WTC11 (cell line): Measurements from ENCODE around the gene CCDC201. TPM values are rescaled to one million over a fixed set of nuclear protein-coding genes. Genes with fewer than 3 reads are reported as not detected.

Experiments
- ATAC-seq: fragments of 200-7000 bp; cut with Tn5 transposase; 2 replicates; pipeline ENCODE4 v1.10.0; 2021; ENCODE audit warnings: mild to moderate bottlenecking, moderate library complexity
- CTCF ChIA-PET: fragments of 300-600 bp; sonication (Branson Sonifier 250); formaldehyde crosslinking; loops from one replicate; lab custom pipeline; 2021; ENCODE audit warnings: antibody characterized with exemption; lab: Charles Lee
- POLR2A ChIA-PET: fragments of 350-600 bp; sonication (Branson Sonifier 250); formaldehyde crosslinking; loops from one replicate; lab custom pipeline; 2021; ENCODE audit warnings: antibody characterized with exemption; lab: Charles Lee
- DNase-seq: peaks from one replicate; pipeline ENCODE4 v3.0.0; 2021; ENCODE audit warnings: low spot score
- H3K27ac Mint-ChIP-seq: 2 replicates; pipeline ENCODE4 v1.8.0; 2021; ENCODE audit warnings: mixed read lengths
- H3K27me3 Mint-ChIP-seq: 2 replicates; pipeline ENCODE4 v1.8.0; 2021; ENCODE audit warnings: low read depth, mild to moderate bottlenecking, moderate library complexity, mixed read lengths
- H3K36me3 Mint-ChIP-seq: 2 replicates; pipeline ENCODE4 v1.8.0; 2021; ENCODE audit warnings: mixed read lengths
- H3K4me1 Mint-ChIP-seq: 2 replicates; pipeline ENCODE4 v1.8.0; 2022; ENCODE audit warnings: mixed read lengths
- H3K4me3 Mint-ChIP-seq: 2 replicates; pipeline ENCODE4 v1.8.0; 2021; ENCODE audit warnings: mild to moderate bottlenecking, moderate library complexity, mixed read lengths
- H3K9me3 Mint-ChIP-seq: 2 replicates; pipeline ENCODE4 v1.8.0; 2021; ENCODE audit warnings: mixed read lengths
- FOXP1 ChIP-seq: sonication (generic); formaldehyde crosslinking; IDR thresholded peaks from 2 replicates; pipeline ENCODE4 v1.8.0; 2022; ENCODE audit warnings: missing genetic modification reagents, mild to moderate bottlenecking, moderate library complexity, borderline replicate concordance
- IRF2 ChIP-seq: sonication (generic); formaldehyde crosslinking; IDR thresholded peaks from 2 replicates; pipeline ENCODE4 v1.8.0; 2022; ENCODE audit warnings: low read depth, missing genetic modification reagents, borderline replicate concordance
- OVOL2 ChIP-seq: fragments of 250-450 bp; sonication (Bioruptor Pico); IDR thresholded peaks from 2 replicates; pipeline ENCODE4 v1.9.0; 2021; ENCODE audit warnings: mild to moderate bottlenecking, borderline replicate concordance
- TCF7 ChIP-seq: sonication (generic); formaldehyde crosslinking; IDR thresholded peaks from 2 replicates; pipeline ENCODE4 v1.8.0; 2022; ENCODE audit warnings: mild to moderate bottlenecking, low read depth, missing genetic modification reagents, moderate library complexity
- TEAD1 ChIP-seq: sonication (generic); formaldehyde crosslinking; IDR thresholded peaks from 2 replicates; pipeline ENCODE4 v1.8.0; 2022; ENCODE audit warnings: mild to moderate bottlenecking, missing genetic modification reagents
- ZBTB21 ChIP-seq: sonication (generic); formaldehyde crosslinking; IDR thresholded peaks from 2 replicates; pipeline ENCODE4 v1.8.1; 2023; ENCODE audit warnings: mild to moderate bottlenecking, missing genetic modification reagents, borderline replicate concordance
- ZNF121 ChIP-seq: sonication (generic); formaldehyde crosslinking; IDR thresholded peaks from 2 replicates; pipeline ENCODE4 v1.8.0; 2023; ENCODE audit warnings: missing genetic modification reagents
- ZNF423 ChIP-seq: fragments of 250-450 bp; sonication (Bioruptor Pico); IDR thresholded peaks from 2 replicates; pipeline ENCODE4 v2.1.2; 2022; ENCODE audit warnings: mild to moderate bottlenecking, moderate library complexity
- total RNA-seq: library from RNA; stranded (reverse); gene quantifications from 3 replicates; pipeline ENCODE4 v1.2.3, GENCODE V29; 2021
- TF ChIP-seq, protein P1 (sequence below): sonication (generic); formaldehyde crosslinking; IDR thresholded peaks from 2 replicates; pipeline ENCODE4 v1.8.0; 2023; ENCODE audit warnings: missing genetic modification reagents, mild to moderate bottlenecking, borderline replicate concordance
- TF ChIP-seq, protein P2 (sequence below): sonication (generic); formaldehyde crosslinking; IDR thresholded peaks from 2 replicates; pipeline ENCODE4 v1.8.1; 2023; ENCODE audit warnings: mild to moderate bottlenecking, moderate library complexity, missing genetic modification reagents
- TF ChIP-seq, protein P3 (sequence below): sonication (generic); formaldehyde crosslinking; IDR thresholded peaks from 2 replicates; pipeline ENCODE4 v1.8.1; 2022; ENCODE audit warnings: missing genetic modification reagents, borderline replicate concordance
- TF ChIP-seq, protein P4 (sequence below): sonication (generic); formaldehyde crosslinking; conservative IDR thresholded peaks from 2 replicates; pipeline ENCODE4 v1.8.1; 2023; ENCODE audit warnings: mild to moderate bottlenecking, low read depth, missing genetic modification reagents, moderate library complexity
- TF ChIP-seq, protein P5 (sequence below): sonication (generic); formaldehyde crosslinking; IDR thresholded peaks from 2 replicates; pipeline ENCODE4 v1.8.0; 2023; ENCODE audit warnings: missing genetic modification reagents
- TF ChIP-seq, protein P6 (sequence below): sonication (generic); formaldehyde crosslinking; IDR thresholded peaks from 2 replicates; pipeline ENCODE4 v1.8.1; 2023; ENCODE audit warnings: mild to moderate bottlenecking, missing genetic modification reagents
- TF ChIP-seq, protein P7 (sequence below): sonication (generic); formaldehyde crosslinking; IDR thresholded peaks from 2 replicates; pipeline ENCODE4 v1.8.1; 2022; ENCODE audit warnings: mild to moderate bottlenecking, moderate library complexity, missing genetic modification reagents

Gene CCDC201
- total RNA-seq, 1 experiment from 2014 or later: not detected

DNA sequence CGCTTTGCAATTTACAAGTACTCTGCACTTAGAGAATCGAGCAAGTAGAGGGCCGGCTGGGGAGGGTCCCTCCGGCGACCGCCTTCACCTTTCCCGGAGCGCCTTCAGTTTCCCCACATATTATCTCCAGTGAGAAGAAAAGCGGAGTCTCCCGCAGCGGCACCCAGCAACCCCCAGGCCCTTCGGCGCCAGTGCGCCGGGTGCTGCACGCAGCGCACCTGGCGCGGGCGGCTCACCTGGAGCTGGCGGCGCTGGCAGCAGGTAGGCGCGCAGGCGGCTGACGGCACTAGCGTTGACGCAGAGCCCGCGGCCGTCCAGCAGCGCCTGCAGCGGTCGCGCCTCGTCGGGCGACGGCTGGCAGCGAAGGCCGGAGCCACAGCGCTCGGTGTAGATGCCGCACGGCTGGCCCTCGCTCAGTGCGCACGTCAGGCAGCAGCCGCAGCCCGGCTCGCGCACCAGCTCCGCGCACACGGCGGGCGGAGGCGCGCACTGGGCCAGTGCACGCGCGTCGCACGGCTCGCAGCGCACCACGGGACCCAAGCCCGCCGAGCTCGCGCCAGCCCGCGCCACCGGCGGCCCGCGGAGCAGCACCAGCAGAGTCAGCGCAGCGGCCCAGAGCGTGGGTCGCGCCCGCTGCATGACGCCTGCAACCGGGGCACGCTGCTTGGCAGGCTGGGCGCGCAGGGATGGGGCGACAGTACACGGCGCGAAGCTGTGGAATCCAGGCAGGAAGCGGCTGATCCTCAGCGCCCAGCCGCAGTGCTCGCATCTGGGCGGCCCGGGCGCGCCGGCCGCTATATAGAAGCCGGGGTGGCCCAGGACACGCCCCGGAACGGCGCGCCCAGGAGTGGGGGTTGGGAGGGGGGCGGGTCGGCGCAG, 47.9 kb upstream of the CCDC201 start, which contains the start of gene IGFBP3 (continued):
- TF ChIP-seq, protein P1, sequence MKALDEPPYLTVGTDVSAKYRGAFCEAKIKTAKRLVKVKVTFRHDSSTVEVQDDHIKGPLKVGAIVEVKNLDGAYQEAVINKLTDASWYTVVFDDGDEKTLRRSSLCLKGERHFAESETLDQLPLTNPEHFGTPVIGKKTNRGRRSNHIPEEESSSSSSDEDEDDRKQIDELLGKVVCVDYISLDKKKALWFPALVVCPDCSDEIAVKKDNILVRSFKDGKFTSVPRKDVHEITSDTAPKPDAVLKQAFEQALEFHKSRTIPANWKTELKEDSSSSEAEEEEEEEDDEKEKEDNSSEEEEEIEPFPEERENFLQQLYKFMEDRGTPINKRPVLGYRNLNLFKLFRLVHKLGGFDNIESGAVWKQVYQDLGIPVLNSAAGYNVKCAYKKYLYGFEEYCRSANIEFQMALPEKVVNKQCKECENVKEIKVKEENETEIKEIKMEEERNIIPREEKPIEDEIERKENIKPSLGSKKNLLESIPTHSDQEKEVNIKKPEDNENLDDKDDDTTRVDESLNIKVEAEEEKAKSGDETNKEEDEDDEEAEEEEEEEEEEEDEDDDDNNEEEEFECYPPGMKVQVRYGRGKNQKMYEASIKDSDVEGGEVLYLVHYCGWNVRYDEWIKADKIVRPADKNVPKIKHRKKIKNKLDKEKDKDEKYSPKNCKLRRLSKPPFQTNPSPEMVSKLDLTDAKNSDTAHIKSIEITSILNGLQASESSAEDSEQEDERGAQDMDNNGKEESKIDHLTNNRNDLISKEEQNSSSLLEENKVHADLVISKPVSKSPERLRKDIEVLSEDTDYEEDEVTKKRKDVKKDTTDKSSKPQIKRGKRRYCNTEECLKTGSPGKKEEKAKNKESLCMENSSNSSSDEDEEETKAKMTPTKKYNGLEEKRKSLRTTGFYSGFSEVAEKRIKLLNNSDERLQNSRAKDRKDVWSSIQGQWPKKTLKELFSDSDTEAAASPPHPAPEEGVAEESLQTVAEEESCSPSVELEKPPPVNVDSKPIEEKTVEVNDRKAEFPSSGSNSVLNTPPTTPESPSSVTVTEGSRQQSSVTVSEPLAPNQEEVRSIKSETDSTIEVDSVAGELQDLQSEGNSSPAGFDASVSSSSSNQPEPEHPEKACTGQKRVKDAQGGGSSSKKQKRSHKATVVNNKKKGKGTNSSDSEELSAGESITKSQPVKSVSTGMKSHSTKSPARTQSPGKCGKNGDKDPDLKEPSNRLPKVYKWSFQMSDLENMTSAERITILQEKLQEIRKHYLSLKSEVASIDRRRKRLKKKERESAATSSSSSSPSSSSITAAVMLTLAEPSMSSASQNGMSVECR: no peak
- TF ChIP-seq IRF2 (CRISPR knock-in tag) (no peak), FOXP1 (CRISPR knock-in tag) (no peak)
- TF ChIP-seq, protein P2, sequence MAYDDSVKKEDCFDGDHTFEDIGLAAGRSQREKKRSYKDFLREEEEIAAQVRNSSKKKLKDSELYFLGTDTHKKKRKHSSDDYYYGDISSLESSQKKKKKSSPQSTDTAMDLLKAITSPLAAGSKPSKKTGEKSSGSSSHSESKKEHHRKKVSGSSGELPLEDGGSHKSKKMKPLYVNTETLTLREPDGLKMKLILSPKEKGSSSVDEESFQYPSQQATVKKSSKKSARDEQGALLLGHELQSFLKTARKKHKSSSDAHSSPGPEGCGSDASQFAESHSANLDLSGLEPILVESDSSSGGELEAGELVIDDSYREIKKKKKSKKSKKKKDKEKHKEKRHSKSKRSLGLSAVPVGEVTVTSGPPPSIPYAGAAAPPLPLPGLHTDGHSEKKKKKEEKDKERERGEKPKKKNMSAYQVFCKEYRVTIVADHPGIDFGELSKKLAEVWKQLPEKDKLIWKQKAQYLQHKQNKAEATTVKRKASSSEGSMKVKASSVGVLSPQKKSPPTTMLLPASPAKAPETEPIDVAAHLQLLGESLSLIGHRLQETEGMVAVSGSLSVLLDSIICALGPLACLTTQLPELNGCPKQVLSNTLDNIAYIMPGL (CRISPR knock-in tag): peak; percentile 72
- TF ChIP-seq, protein P3, sequence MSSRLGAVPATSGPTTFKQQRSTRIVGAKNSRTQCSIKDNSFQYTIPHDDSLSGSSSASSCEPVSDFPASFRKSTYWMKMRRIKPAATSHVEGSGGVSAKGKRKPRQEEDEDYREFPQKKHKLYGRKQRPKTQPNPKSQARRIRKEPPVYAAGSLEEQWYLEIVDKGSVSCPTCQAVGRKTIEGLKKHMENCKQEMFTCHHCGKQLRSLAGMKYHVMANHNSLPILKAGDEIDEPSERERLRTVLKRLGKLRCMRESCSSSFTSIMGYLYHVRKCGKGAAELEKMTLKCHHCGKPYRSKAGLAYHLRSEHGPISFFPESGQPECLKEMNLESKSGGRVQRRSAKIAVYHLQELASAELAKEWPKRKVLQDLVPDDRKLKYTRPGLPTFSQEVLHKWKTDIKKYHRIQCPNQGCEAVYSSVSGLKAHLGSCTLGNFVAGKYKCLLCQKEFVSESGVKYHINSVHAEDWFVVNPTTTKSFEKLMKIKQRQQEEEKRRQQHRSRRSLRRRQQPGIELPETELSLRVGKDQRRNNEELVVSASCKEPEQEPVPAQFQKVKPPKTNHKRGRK (CRISPR knock-in tag): no peak
- TF ChIP-seq, protein P4, sequence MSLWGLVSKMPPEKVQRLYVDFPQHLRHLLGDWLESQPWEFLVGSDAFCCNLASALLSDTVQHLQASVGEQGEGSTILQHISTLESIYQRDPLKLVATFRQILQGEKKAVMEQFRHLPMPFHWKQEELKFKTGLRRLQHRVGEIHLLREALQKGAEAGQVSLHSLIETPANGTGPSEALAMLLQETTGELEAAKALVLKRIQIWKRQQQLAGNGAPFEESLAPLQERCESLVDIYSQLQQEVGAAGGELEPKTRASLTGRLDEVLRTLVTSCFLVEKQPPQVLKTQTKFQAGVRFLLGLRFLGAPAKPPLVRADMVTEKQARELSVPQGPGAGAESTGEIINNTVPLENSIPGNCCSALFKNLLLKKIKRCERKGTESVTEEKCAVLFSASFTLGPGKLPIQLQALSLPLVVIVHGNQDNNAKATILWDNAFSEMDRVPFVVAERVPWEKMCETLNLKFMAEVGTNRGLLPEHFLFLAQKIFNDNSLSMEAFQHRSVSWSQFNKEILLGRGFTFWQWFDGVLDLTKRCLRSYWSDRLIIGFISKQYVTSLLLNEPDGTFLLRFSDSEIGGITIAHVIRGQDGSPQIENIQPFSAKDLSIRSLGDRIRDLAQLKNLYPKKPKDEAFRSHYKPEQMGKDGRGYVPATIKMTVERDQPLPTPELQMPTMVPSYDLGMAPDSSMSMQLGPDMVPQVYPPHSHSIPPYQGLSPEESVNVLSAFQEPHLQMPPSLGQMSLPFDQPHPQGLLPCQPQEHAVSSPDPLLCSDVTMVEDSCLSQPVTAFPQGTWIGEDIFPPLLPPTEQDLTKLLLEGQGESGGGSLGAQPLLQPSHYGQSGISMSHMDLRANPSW (CRISPR knock-in tag): no peak

DNA sequence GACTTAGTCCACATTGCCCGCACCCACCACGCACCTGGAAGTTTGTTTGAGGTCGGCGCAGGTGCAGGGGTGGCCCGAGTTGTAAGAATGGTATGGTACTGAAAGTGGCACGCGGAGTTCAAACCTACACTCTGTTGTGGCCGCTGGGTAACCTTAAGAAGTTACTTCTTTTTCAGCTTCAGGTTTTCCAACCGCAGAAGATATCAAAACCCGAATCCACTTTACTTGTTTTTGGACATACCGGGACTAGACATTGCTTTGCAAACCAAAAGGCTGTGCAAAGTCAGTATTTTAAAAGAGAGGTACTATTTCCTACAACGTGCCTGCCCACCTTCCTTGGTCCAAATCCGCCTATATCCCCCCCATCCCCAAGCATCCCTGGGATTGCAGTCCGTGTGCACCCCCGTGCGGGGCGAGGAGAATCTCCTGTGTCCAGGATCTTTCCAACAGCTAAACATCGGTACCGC, 47.1 kb upstream of the CCDC201 start:
- Mint-ChIP-seq H3K4me1 (peaks cover 49% of the 10 kb centered on the region), H3K27me3 (peaks cover 60% of the 10 kb centered on the region), H3K9me3 (no peaks in the 10 kb centered on the region), H3K4me3 (peak overlapping the region; percentile 80), H3K27ac (no peak overlapping the region), H3K36me3 (no peaks in the 10 kb centered on the region)
- TF ChIP-seq ZBTB21 (CRISPR knock-in tag): no peak
- ChIA-PET POLR2A (interaction anchor here (0.5 to 0.6 kb wide), 2 partner anchors 47 to 433 kb away, joined by 3 read pairs; no protein-coding TSS in a partner anchor), CTCF (interaction anchor here (1.1 to 4.2 kb wide), 5 partner anchors 29 to 1181 kb away, joined by 3 to 59 read pairs (median 8); no protein-coding TSS in a partner anchor)
- ATAC-seq (no peak), DNase-seq (no peak)

DNA sequence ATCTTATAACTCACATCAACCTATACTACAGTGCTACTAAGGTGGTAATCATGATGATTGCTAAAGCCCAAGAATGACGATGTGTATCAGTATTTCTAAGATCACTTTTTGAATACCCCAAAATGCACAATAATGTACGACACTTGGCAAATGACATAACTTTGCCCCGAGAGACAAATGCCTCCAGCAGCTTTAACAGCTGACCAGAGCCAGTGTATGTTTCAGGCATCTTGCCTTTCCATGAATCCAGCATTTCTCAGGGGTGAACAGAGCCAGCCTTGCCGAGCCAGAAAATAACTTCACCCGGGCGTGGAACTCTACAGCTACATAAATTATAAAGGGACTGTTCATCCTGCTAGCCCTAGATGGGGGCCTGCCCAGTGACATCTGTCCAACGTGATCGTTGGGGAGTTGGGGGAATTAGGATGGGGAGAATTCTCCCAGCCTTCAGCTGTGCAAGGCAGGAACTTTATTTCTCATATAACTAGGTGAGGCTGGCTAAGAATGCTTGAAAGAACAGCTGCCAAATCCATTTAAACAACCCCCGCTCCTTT, 46.4 kb upstream of the CCDC201 start:
- Mint-ChIP-seq H3K9me3 (no peaks in the 10 kb centered on the region), H3K27me3 (peaks cover 53% of the 10 kb centered on the region), H3K4me1 (peaks cover 42% of the 10 kb centered on the region), H3K36me3 (no peaks in the 10 kb centered on the region), H3K4me3 (0 out of 2 replicates have a peak overlapping the region, but pooled peaks have one; percentile 80), H3K27ac (no peak overlapping the region)
- CTCF ChIA-PET: interaction anchor here (1.5 to 2.4 kb wide), 4 partner anchors 28 to 1261 kb away, joined by 4 to 10 read pairs (median 8); no protein-coding TSS in a partner anchor
- POLR2A ChIA-PET: interaction anchor here (0.5 kb wide), 1 partner anchor 433 kb away, joined by 3 read pairs; no protein-coding TSS in a partner anchor
- no peak for ATAC-seq
- DNase-seq: no peak
- TF ChIP-seq, protein P5, sequence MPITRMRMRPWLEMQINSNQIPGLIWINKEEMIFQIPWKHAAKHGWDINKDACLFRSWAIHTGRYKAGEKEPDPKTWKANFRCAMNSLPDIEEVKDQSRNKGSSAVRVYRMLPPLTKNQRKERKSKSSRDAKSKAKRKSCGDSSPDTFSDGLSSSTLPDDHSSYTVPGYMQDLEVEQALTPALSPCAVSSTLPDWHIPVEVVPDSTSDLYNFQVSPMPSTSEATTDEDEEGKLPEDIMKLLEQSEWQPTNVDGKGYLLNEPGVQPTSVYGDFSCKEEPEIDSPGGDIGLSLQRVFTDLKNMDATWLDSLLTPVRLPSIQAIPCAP: no peak
- TF ChIP-seq, protein P6, sequence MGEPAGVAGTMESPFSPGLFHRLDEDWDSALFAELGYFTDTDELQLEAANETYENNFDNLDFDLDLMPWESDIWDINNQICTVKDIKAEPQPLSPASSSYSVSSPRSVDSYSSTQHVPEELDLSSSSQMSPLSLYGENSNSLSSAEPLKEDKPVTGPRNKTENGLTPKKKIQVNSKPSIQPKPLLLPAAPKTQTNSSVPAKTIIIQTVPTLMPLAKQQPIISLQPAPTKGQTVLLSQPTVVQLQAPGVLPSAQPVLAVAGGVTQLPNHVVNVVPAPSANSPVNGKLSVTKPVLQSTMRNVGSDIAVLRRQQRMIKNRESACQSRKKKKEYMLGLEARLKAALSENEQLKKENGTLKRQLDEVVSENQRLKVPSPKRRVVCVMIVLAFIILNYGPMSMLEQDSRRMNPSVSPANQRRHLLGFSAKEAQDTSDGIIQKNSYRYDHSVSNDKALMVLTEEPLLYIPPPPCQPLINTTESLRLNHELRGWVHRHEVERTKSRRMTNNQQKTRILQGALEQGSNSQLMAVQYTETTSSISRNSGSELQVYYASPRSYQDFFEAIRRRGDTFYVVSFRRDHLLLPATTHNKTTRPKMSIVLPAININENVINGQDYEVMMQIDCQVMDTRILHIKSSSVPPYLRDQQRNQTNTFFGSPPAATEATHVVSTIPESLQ (CRISPR knock-in tag): no peak
- TF ChIP-seq, protein P7, sequence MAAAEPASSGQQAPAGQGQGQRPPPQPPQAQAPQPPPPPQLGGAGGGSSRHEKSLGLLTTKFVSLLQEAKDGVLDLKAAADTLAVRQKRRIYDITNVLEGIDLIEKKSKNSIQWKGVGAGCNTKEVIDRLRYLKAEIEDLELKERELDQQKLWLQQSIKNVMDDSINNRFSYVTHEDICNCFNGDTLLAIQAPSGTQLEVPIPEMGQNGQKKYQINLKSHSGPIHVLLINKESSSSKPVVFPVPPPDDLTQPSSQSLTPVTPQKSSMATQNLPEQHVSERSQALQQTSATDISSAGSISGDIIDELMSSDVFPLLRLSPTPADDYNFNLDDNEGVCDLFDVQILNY: no peak
- TF ChIP-seq ZNF121 (no peak), OVOL2 (no peak), TEAD1 (CRISPR knock-in tag) (no peak), TCF7 (no peak), ZNF423 (CRISPR knock-in tag) (no peak)
